Subcutaneous adipose tissue (tissue), 4 donors: ENCODE measurements around the gene ATP8B4. TPM values are rescaled to one million over a fixed set of nuclear protein-coding genes. Genes with fewer than 3 reads are reported as not detected.

Experiments used
- CTCF ChIP-seq: fragments of 450-650 bp; IDR thresholded peaks from one replicate; pipeline ENCODE4 v1.5.1; 2016; ENCODE audit warnings: low read depth, mild to moderate bottlenecking, control low read depth, antibody characterized with exemption, moderate library complexity
- total RNA-seq, 4 donors: library from RNA; depleted of rRNA; stranded (reverse); fragments of >200 nt; gene quantifications; one replicate each; pipeline ENCODE4 v1.1.0, GENCODE V29; 2016

The ATP8B4 gene
- total RNA-seq, 4 donors from 2014 or later = 39.9 to 75.3 (median 65.9) TPM

- no peak for TF ChIP-seq CTCF
Measured at GRCh38 chr15:49881433-49881832, 237.6 kb downstream of the ATP8B4 start.

- no peak for TF ChIP-seq CTCF
Measured at GRCh38 chr15:49877873-49878521, 241.0 kb downstream of the ATP8B4 start.

GRCh38 chr15:49877117-49877872 is 241.7 kb downstream of the ATP8B4 start:
- no peak for TF ChIP-seq CTCF

GRCh38 chr15:49876401-49877038 is 242.5 kb downstream of the ATP8B4 start:
- no peak for TF ChIP-seq CTCF

- no peak for TF ChIP-seq CTCF
Measured at GRCh38 chr15:49875392-49875791, 243.6 kb downstream of the ATP8B4 start.

- TF ChIP-seq CTCF = no peak
Measured at GRCh38 chr15:49870472-49870871, 248.6 kb downstream of the ATP8B4 start.

GRCh38 chr15:49868348-49868747 is 250.7 kb downstream of the ATP8B4 start:
- TF ChIP-seq CTCF = no peak
